ENCODE data around the gene FIZ1.

GRCh38 chr19:55626350-55626749, 27.0 kb upstream of the FIZ1 start:
- TF ChIP-seq CTCF (IDR thresholded peaks at IDR 0.05) (no peak), POLR2A (IDR thresholded peaks at IDR 0.05) (no peak)
